WTC11 (cell line): ENCODE measurements around the gene INPP5F. TPM values are rescaled to one million over a fixed set of nuclear protein-coding genes. Genes with fewer than 3 reads are reported as not detected.

ENCODE experiments used
- ATAC-seq: fragments of 200-7000 bp; cut with Tn5 transposase; 2 replicates; pipeline ENCODE4 v1.10.0; 2021; ENCODE audit warnings: mild to moderate bottlenecking, moderate library complexity
- CTCF ChIA-PET: fragments of 300-600 bp; sonication (Branson Sonifier 250); formaldehyde crosslinking; loops from one replicate; lab custom pipeline; 2021; ENCODE audit warnings: antibody characterized with exemption; lab: Charles Lee
- POLR2A ChIA-PET: fragments of 350-600 bp; sonication (Branson Sonifier 250); formaldehyde crosslinking; loops from one replicate; lab custom pipeline; 2021; ENCODE audit warnings: antibody characterized with exemption; lab: Charles Lee
- DNase-seq: peaks from one replicate; pipeline ENCODE4 v3.0.0; 2021; ENCODE audit warnings: low spot score
- H3K27ac Mint-ChIP-seq: 2 replicates; pipeline ENCODE4 v1.8.0; 2021; ENCODE audit warnings: mixed read lengths
- H3K27me3 Mint-ChIP-seq: 2 replicates; pipeline ENCODE4 v1.8.0; 2021; ENCODE audit warnings: low read depth, mild to moderate bottlenecking, moderate library complexity, mixed read lengths
- H3K36me3 Mint-ChIP-seq: 2 replicates; pipeline ENCODE4 v1.8.0; 2021; ENCODE audit warnings: mixed read lengths
- H3K4me1 Mint-ChIP-seq: 2 replicates; pipeline ENCODE4 v1.8.0; 2022; ENCODE audit warnings: mixed read lengths
- H3K4me3 Mint-ChIP-seq: 2 replicates; pipeline ENCODE4 v1.8.0; 2021; ENCODE audit warnings: mild to moderate bottlenecking, moderate library complexity, mixed read lengths
- H3K9me3 Mint-ChIP-seq: 2 replicates; pipeline ENCODE4 v1.8.0; 2021; ENCODE audit warnings: mixed read lengths
- ARID4B ChIP-seq: sonication (generic); formaldehyde crosslinking; IDR thresholded peaks from 2 replicates; pipeline ENCODE4 v1.8.0; 2023; ENCODE audit warnings: missing genetic modification reagents, mild to moderate bottlenecking, borderline replicate concordance
- E2F4 ChIP-seq: sonication (generic); formaldehyde crosslinking; IDR thresholded peaks from 2 replicates; pipeline ENCODE4 v1.8.1; 2022; ENCODE audit warnings: low read depth, mild to moderate bottlenecking, moderate library complexity, missing genetic modification reagents, borderline replicate concordance
- EMX1 ChIP-seq: fragments of 250-450 bp; sonication (Bioruptor Pico); IDR thresholded peaks from 2 replicates; pipeline ENCODE4 v1.8.0; 2021; ENCODE audit warnings: mild to moderate bottlenecking
- FOXK1 ChIP-seq: sonication (generic); formaldehyde crosslinking; IDR thresholded peaks from 2 replicates; pipeline ENCODE4 v1.8.0; 2022; ENCODE audit warnings: mild to moderate bottlenecking, moderate library complexity, missing genetic modification reagents
- KAT7 ChIP-seq: sonication (generic); formaldehyde crosslinking; IDR thresholded peaks from 2 replicates; pipeline ENCODE4 v1.8.1; 2023; ENCODE audit warnings: missing genetic modification reagents, mild to moderate bottlenecking, borderline replicate concordance
- MLX ChIP-seq: sonication (generic); formaldehyde crosslinking; IDR thresholded peaks from 2 replicates; pipeline ENCODE4 v1.8.1; 2023; ENCODE audit warnings: mild to moderate bottlenecking, missing genetic modification reagents, moderate library complexity
- NFATC4 ChIP-seq: fragments of 250-450 bp; sonication (Bioruptor Pico); IDR thresholded peaks from 2 replicates; pipeline ENCODE4 v1.9.0; 2021; ENCODE audit warnings: mild to moderate bottlenecking
- OVOL2 ChIP-seq: fragments of 250-450 bp; sonication (Bioruptor Pico); IDR thresholded peaks from 2 replicates; pipeline ENCODE4 v1.9.0; 2021; ENCODE audit warnings: mild to moderate bottlenecking, borderline replicate concordance
- PRRX2 ChIP-seq: fragments of 250-450 bp; sonication (Bioruptor Pico); IDR thresholded peaks from 2 replicates; pipeline ENCODE4 v1.8.0; 2021; ENCODE audit warnings: mild to moderate bottlenecking
- SOX15 ChIP-seq: fragments of 250-450 bp; sonication (Bioruptor Pico); IDR thresholded peaks from 2 replicates; pipeline ENCODE4 v1.9.0; 2021; ENCODE audit warnings: mild to moderate bottlenecking
- ZNF121 ChIP-seq: sonication (generic); formaldehyde crosslinking; IDR thresholded peaks from 2 replicates; pipeline ENCODE4 v1.8.0; 2023; ENCODE audit warnings: missing genetic modification reagents
- ZNF138 ChIP-seq: sonication (generic); formaldehyde crosslinking; conservative IDR thresholded peaks from 2 replicates; pipeline ENCODE4 v1.8.1; 2022; ENCODE audit warnings: mild to moderate bottlenecking, moderate library complexity, missing genetic modification reagents
- ZNF317 ChIP-seq: sonication (generic); formaldehyde crosslinking; IDR thresholded peaks from 2 replicates; pipeline ENCODE4 v1.8.1; 2023; ENCODE audit warnings: low read depth, mild to moderate bottlenecking, moderate library complexity, missing genetic modification reagents, borderline replicate concordance
- ZNF423 ChIP-seq: fragments of 250-450 bp; sonication (Bioruptor Pico); IDR thresholded peaks from 2 replicates; pipeline ENCODE4 v2.1.2; 2022; ENCODE audit warnings: mild to moderate bottlenecking, moderate library complexity
- ZNF532 ChIP-seq: fragments of 250-450 bp; sonication (Bioruptor Pico); IDR thresholded peaks from 2 replicates; pipeline ENCODE4 v1.9.0; 2021; ENCODE audit warnings: mild to moderate bottlenecking, borderline replicate concordance
- total RNA-seq: library from RNA; stranded (reverse); gene quantifications from 3 replicates; pipeline ENCODE4 v1.2.3, GENCODE V29; 2021
- TF ChIP-seq, protein P1 (sequence below): fragments of 250-450 bp; sonication (Bioruptor Pico); IDR thresholded peaks from 2 replicates; pipeline ENCODE4 v1.9.0; 2021; ENCODE audit warnings: moderate library complexity, mild to moderate bottlenecking, inconsistent platforms, borderline replicate concordance
- TF ChIP-seq, protein P2 (sequence below): sonication (generic); formaldehyde crosslinking; IDR thresholded peaks from 2 replicates; pipeline ENCODE4 v1.8.1; 2023; ENCODE audit warnings: mild to moderate bottlenecking, missing genetic modification reagents
- TF ChIP-seq, protein P3 (sequence below): fragments of 250-450 bp; sonication (Bioruptor Pico); IDR thresholded peaks from 2 replicates; pipeline ENCODE4 v2.1.2; 2022; ENCODE audit warnings: mild to moderate bottlenecking, moderate library complexity
- TF ChIP-seq, protein P4 (sequence below): sonication (generic); formaldehyde crosslinking; IDR thresholded peaks from 2 replicates; pipeline ENCODE4 v1.8.0; 2022; ENCODE audit warnings: mild to moderate bottlenecking, missing genetic modification reagents

Gene INPP5F
- total RNA-seq, 1 experiment from 2014 or later = 83.3 TPM

GRCh38 chr10:119821182-119821581 lies 95.3 kb downstream of the INPP5F start:
- DNase-seq (no peak), ATAC-seq (no peak)
- TF ChIP-seq, protein P1, sequence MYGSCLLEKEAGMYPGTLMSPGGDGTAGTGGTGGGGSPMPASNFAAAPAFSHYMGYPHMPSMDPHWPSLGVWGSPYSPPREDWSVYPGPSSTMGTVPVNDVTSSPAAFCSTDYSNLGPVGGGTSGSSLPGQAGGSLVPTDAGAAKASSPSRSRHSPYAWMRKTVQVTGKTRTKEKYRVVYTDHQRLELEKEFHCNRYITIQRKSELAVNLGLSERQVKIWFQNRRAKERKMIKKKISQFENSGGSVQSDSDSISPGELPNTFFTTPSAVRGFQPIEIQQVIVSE = no peak
- TF ChIP-seq MLX (CRISPR knock-in tag) (no peak), ZNF532 (no peak), EMX1 (CRISPR knock-in tag) (no peak)
- TF ChIP-seq, protein P2, sequence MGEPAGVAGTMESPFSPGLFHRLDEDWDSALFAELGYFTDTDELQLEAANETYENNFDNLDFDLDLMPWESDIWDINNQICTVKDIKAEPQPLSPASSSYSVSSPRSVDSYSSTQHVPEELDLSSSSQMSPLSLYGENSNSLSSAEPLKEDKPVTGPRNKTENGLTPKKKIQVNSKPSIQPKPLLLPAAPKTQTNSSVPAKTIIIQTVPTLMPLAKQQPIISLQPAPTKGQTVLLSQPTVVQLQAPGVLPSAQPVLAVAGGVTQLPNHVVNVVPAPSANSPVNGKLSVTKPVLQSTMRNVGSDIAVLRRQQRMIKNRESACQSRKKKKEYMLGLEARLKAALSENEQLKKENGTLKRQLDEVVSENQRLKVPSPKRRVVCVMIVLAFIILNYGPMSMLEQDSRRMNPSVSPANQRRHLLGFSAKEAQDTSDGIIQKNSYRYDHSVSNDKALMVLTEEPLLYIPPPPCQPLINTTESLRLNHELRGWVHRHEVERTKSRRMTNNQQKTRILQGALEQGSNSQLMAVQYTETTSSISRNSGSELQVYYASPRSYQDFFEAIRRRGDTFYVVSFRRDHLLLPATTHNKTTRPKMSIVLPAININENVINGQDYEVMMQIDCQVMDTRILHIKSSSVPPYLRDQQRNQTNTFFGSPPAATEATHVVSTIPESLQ = no peak
- ChIA-PET CTCF (interaction anchor here (0.6 to 1.0 kb wide), 2 partner anchors 71 to 661 kb away, joined by 3 to 4 read pairs; no protein-coding TSS in a partner anchor), POLR2A (no interaction called here)
- peaks cover 27% of the 10 kb centered on the region for H3K36me3 Mint-ChIP-seq
- H3K27me3 Mint-ChIP-seq = no peaks in the 10 kb centered on the region
- peaks cover 32% of the 10 kb centered on the region for H3K4me1 Mint-ChIP-seq
- H3K4me3 Mint-ChIP-seq = peak overlapping the region; percentile 72
- no peaks in the 10 kb centered on the region for H3K9me3 Mint-ChIP-seq
- peak overlapping the region; percentile 73 for H3K27ac Mint-ChIP-seq

- ATAC-seq = no peak
- ChIA-PET POLR2A (no interaction called here), CTCF (no interaction called here)
- TF ChIP-seq NFATC4 = no peak
- no peak for TF ChIP-seq OVOL2 (CRISPR knock-in tag)
- no peak for TF ChIP-seq KAT7 (CRISPR knock-in tag)
- TF ChIP-seq ZNF317 (CRISPR knock-in tag) = no peak
- no peak for TF ChIP-seq ZNF121 (CRISPR knock-in tag)
- TF ChIP-seq E2F4 (CRISPR knock-in tag) = no peak
- TF ChIP-seq ZNF423 (CRISPR knock-in tag) = no peak
- no peak for TF ChIP-seq ARID4B (CRISPR knock-in tag)
- no peak for TF ChIP-seq PRRX2 (CRISPR knock-in tag)
- TF ChIP-seq, protein P3, sequence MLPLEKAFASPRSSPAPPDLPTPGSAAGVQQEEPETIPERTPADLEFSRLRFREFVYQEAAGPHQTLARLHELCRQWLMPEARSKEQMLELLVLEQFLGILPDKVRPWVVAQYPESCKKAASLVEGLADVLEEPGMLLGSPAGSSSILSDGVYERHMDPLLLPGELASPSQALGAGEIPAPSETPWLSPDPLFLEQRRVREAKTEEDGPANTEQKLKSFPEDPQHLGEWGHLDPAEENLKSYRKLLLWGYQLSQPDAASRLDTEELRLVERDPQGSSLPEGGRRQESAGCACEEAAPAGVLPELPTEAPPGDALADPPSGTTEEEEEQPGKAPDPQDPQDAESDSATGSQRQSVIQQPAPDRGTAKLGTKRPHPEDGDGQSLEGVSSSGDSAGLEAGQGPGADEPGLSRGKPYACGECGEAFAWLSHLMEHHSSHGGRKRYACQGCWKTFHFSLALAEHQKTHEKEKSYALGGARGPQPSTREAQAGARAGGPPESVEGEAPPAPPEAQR (CRISPR knock-in tag) = no peak
- no peak for TF ChIP-seq SOX15 (CRISPR knock-in tag)
- TF ChIP-seq, protein P4, sequence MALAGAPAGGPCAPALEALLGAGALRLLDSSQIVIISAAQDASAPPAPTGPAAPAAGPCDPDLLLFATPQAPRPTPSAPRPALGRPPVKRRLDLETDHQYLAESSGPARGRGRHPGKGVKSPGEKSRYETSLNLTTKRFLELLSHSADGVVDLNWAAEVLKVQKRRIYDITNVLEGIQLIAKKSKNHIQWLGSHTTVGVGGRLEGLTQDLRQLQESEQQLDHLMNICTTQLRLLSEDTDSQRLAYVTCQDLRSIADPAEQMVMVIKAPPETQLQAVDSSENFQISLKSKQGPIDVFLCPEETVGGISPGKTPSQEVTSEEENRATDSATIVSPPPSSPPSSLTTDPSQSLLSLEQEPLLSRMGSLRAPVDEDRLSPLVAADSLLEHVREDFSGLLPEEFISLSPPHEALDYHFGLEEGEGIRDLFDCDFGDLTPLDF (CRISPR knock-in tag) = no peak
- no peak for TF ChIP-seq FOXK1
- TF ChIP-seq ZNF138 (CRISPR knock-in tag) = no peak
These were observed 98.4 kb downstream of the INPP5F start for GRCh38 chr10:119824299-119824698.

More at GRCh38 chr10:119824299-119824698, 98.4 kb downstream of the INPP5F start:
- peaks cover 15% of the 10 kb centered on the region for H3K4me1 Mint-ChIP-seq
- no peaks in the 10 kb centered on the region for H3K27me3 Mint-ChIP-seq
- H3K4me3 Mint-ChIP-seq = no peak overlapping the region
- H3K9me3 Mint-ChIP-seq = no peaks in the 10 kb centered on the region
- H3K36me3 Mint-ChIP-seq = peaks cover 50% of the 10 kb centered on the region
- H3K27ac Mint-ChIP-seq = no peak overlapping the region
- DNase-seq = no peak
